Neural crest cell (in vitro differentiated cells): Measurements from ENCODE around the gene TRIM47. TPM values are rescaled to one million over a fixed set of nuclear protein-coding genes. Genes with fewer than 3 reads are reported as not detected.
A peak's percentile ranks its signal among the peaks of the same experiment; 100 is the strongest.

Experiments used
- DNase-seq: peaks from one replicate; pipeline ENCODE4 v3.0.0; 2021; ENCODE audit warnings: low read depth, mixed read lengths, low spot score
- H3K27ac Mint-ChIP-seq: one replicate; pipeline ENCODE4 v1.8.0; 2021; ENCODE audit warnings: mild to moderate bottlenecking, mixed read lengths; ENCODE audit not compliant: unreplicated experiment
- H3K27me3 Mint-ChIP-seq: 2 replicates; pipeline ENCODE4 v1.8.0; 2021; ENCODE audit warnings: low read depth, mild to moderate bottlenecking, mixed read lengths
- H3K36me3 Mint-ChIP-seq: 2 replicates; pipeline ENCODE4 v1.8.0; 2021; ENCODE audit warnings: low read depth, mild to moderate bottlenecking, mixed read lengths
- H3K4me1 Mint-ChIP-seq: 2 replicates; pipeline ENCODE4 v1.8.0; 2021; ENCODE audit warnings: mixed read lengths
- H3K4me3 Mint-ChIP-seq: one replicate; pipeline ENCODE4 v1.8.0; 2021; ENCODE audit warnings: mild to moderate bottlenecking, mixed read lengths
- H3K9me3 Mint-ChIP-seq: 2 replicates; pipeline ENCODE4 v1.8.0; 2021; ENCODE audit warnings: mixed read lengths
- total RNA-seq: library from RNA; stranded (reverse); gene quantifications from 2 replicates; pipeline ENCODE4 v1.2.1, GENCODE V29; 2021
- TF ChIP-seq, protein P1 (sequence below): fragments of 200-600 bp; sonication (generic); conservative IDR thresholded peaks from 2 replicates; pipeline ENCODE4 v1.5.0; 2021; ENCODE audit warnings: antibody characterized with exemption, mild to moderate bottlenecking

The TRIM47 gene
- total RNA-seq, 1 donor from 2014 or later: 0.91 TPM

DNA sequence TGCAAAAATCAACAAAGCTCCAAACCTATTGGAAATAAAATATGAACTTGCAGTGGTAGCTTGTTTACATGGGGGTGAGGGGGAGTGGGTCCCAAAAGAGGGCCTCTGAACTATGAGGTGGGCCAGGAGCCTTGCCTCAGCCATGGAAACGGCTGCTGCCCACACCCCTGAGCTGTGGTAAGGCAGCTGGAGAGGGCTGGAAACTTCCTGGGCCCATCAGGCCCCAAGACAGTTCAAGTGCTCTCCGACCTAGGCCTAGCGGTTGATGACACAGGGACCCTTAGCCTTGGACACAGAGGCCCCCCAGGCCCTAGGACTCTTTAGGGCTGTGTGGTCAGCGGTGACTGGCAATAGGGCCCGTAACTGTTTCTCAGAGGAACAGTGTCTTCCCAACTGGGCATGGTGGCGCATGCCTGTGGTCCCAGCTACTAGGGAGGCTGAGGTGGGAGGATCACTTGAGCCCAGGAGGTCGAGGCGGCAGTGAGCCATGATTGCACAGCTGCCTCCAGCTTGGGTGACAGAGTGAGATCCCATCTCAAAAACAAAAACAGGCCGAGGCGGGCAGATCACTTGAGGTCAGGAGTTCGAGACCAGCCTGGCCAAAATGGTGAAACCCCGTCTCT, 52.5 kb downstream of the TRIM47 start:
- no peak for DNase-seq
- TF ChIP-seq, protein P1, sequence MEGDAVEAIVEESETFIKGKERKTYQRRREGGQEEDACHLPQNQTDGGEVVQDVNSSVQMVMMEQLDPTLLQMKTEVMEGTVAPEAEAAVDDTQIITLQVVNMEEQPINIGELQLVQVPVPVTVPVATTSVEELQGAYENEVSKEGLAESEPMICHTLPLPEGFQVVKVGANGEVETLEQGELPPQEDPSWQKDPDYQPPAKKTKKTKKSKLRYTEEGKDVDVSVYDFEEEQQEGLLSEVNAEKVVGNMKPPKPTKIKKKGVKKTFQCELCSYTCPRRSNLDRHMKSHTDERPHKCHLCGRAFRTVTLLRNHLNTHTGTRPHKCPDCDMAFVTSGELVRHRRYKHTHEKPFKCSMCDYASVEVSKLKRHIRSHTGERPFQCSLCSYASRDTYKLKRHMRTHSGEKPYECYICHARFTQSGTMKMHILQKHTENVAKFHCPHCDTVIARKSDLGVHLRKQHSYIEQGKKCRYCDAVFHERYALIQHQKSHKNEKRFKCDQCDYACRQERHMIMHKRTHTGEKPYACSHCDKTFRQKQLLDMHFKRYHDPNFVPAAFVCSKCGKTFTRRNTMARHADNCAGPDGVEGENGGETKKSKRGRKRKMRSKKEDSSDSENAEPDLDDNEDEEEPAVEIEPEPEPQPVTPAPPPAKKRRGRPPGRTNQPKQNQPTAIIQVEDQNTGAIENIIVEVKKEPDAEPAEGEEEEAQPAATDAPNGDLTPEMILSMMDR: no peak
- Mint-ChIP-seq H3K27ac (no peak overlapping the region), H3K27me3 (peaks cover 3% of the 10 kb centered on the region), H3K4me3 (peak overlapping the region; percentile 15), H3K9me3 (no peaks in the 10 kb centered on the region), H3K36me3 (peaks cover 6% of the 10 kb centered on the region), H3K4me1 (peaks cover 12% of the 10 kb centered on the region)

DNA sequence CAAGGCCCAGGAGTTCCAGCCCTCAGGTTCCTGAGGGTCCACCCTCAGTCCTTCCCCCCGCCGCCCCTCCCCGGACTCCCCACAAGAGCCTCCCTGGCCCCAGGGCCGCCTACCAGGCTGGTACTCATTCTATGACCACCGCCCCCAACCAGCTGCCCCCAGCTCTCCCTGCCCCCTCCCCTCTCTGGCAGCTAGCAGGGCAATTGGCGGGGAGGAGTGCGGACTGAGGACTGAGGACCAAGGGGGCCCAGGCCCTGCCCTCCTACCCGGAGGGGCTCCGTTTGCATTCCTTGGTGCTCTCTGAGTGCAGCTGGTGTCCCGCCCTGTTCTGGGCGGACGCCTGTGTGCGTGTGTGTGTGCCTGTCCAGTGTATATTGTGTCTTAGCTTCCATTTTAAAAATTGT, 53.2 kb downstream of the TRIM47 start:
- TF ChIP-seq, protein P1: no peak
- Mint-ChIP-seq H3K4me1 (peaks cover 12% of the 10 kb centered on the region), H3K36me3 (peaks cover 7% of the 10 kb centered on the region), H3K27me3 (peaks cover 3% of the 10 kb centered on the region), H3K27ac (no peak overlapping the region), H3K4me3 (peak overlapping the region; percentile 31), H3K9me3 (no peaks in the 10 kb centered on the region)
- DNase-seq: no peak

DNA sequence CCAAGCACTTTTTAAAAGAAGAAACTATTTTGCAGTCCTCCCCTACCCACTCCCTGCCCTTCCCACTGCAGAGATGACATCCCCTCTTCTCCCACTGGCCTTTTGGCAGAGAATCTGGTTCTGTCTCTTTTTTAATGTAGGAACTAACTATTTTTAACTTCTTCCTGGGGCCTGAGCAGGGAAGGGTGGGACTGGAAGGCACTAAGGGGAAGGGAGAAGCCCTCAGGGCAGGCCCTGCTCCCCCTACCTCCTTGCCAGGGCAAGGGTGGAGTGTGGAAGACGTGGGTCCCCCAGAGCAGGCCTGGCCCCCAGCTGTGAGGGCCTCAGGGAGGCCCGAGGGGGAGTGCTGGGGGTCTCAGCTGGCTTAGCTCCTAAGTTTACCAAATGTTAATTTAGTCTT, 53.7 kb downstream of the TRIM47 start:
- TF ChIP-seq, protein P1: no peak
- no peak overlapping the region for H3K27ac Mint-ChIP-seq
- H3K9me3 Mint-ChIP-seq: no peaks in the 10 kb centered on the region
- peaks cover 7% of the 10 kb centered on the region for H3K36me3 Mint-ChIP-seq
- DNase-seq: no peak
- peaks cover 3% of the 10 kb centered on the region for H3K27me3 Mint-ChIP-seq
- no peak overlapping the region for H3K4me3 Mint-ChIP-seq
- H3K4me1 Mint-ChIP-seq: peaks cover 12% of the 10 kb centered on the region

Other genes starting within 250 kb of the TRIM47 start
- gene SMIM5, start 245.1 kb downstream of the TRIM47 start, total RNA-seq: 0.32 TPM in 1 of 2 replicates, not detected in the other
- gene RECQL5, start 211.4 kb downstream of the TRIM47 start, total RNA-seq: 47.3 and 47.5 TPM in 2 replicates
- 113 and 123 TPM in 2 replicates for gene SAP30BP, start 211.2 kb downstream of the TRIM47 start, total RNA-seq
- 0.64 and 1.4 TPM in 2 replicates for gene ITGB4, start 157.1 kb downstream of the TRIM47 start, total RNA-seq
- 11.9 and 13.1 TPM in 2 replicates for gene GALK1, start 113.4 kb downstream of the TRIM47 start, total RNA-seq
- gene UNK, start 93.8 kb downstream of the TRIM47 start, total RNA-seq: 49.3 and 49.4 TPM in 2 replicates
- gene UNC13D, start 34.2 kb downstream of the TRIM47 start, total RNA-seq: 1.1 and 3.1 TPM in 2 replicates
- gene WBP2, start 23.2 kb downstream of the TRIM47 start, total RNA-seq: 49.3 and 53.3 TPM in 2 replicates
- 23.3 and 27.4 TPM in 2 replicates for gene TRIM65, start 18.4 kb upstream of the TRIM47 start, total RNA-seq
- gene MRPL38, start 26.3 kb upstream of the TRIM47 start, total RNA-seq: 111 and 115 TPM in 2 replicates
- gene FBF1, start 62.5 kb upstream of the TRIM47 start, total RNA-seq: 21.7 and 25.9 TPM in 2 replicates
- 19.3 and 22.3 TPM in 2 replicates for gene ACOX1, start 100.6 kb upstream of the TRIM47 start, total RNA-seq
- 9.1 and 10.1 TPM in 2 replicates for gene TEN1, start 100.7 kb upstream of the TRIM47 start, total RNA-seq
- gene CDK3, start 122.3 kb upstream of the TRIM47 start, total RNA-seq: 7.9 and 9.4 TPM in 2 replicates
- not detected in 2 replicates for gene EVPL, start 148.7 kb upstream of the TRIM47 start, total RNA-seq
- gene SRP68, start 193.9 kb upstream of the TRIM47 start, total RNA-seq: 87.9 and 91.6 TPM in 2 replicates
- not detected in 2 replicates for gene GALR2, start 196.2 kb upstream of the TRIM47 start, total RNA-seq
- 0.19 TPM in 1 of 2 replicates, not detected in the other for gene ZACN, start 200.6 kb upstream of the TRIM47 start, total RNA-seq
- gene EXOC7, start 225.2 kb upstream of the TRIM47 start, total RNA-seq: 195 and 205 TPM in 2 replicates